Astrocyte (in vitro differentiated cells and primary cell): ENCODE measurements around the gene ZBTB7C.

Source experiments
- EZH2 ChIP-seq: IDR thresholded peaks from 2 replicates; pipeline ENCODE4 v1.6.1; 2012; ENCODE audit warnings: mild to moderate bottlenecking, low read length, inconsistent platforms; ENCODE audit not compliant: insufficient read depth
- TF ChIP-seq, protein P1 (sequence below): IDR thresholded peaks from 2 replicates; pipeline ENCODE4 v1.5.1; 2011; ENCODE audit warnings: low read depth, mild to moderate bottlenecking, inconsistent platforms, low read length, moderate library complexity; ENCODE audit not compliant: insufficient read depth

GRCh38 chr18:48042431-48042830, 366.8 kb downstream of the ZBTB7C start:
- TF ChIP-seq, protein P1, sequence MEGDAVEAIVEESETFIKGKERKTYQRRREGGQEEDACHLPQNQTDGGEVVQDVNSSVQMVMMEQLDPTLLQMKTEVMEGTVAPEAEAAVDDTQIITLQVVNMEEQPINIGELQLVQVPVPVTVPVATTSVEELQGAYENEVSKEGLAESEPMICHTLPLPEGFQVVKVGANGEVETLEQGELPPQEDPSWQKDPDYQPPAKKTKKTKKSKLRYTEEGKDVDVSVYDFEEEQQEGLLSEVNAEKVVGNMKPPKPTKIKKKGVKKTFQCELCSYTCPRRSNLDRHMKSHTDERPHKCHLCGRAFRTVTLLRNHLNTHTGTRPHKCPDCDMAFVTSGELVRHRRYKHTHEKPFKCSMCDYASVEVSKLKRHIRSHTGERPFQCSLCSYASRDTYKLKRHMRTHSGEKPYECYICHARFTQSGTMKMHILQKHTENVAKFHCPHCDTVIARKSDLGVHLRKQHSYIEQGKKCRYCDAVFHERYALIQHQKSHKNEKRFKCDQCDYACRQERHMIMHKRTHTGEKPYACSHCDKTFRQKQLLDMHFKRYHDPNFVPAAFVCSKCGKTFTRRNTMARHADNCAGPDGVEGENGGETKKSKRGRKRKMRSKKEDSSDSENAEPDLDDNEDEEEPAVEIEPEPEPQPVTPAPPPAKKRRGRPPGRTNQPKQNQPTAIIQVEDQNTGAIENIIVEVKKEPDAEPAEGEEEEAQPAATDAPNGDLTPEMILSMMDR: no peak
- no peak for TF ChIP-seq EZH2
